Muscle of arm (tissue), 12 donors: Measurements from ENCODE around the gene CCNF. TPM values are rescaled to one million over a fixed set of nuclear protein-coding genes. Genes with fewer than 3 reads are reported as not detected.

Experiments used
- DNase-seq: peaks from one replicate; pipeline ENCODE4 v3.0.0-alpha.2; 2013
- polyA plus RNA-seq, 12 donors: library from polyadenylated mRNA; unstranded; fragments of 120-200 nt; gene quantifications; one replicate each; pipeline ENCODE4 v1.2.1, GENCODE V29; 2013; ENCODE audit not compliant: insufficient read length in 12 of 12

CCNF gene
- polyA plus RNA-seq, 12 donors = 3.3 to 9.5 (median 6.5) TPM; not detected in 1

GRCh38 chr16:2484898-2485508, 55.8 kb downstream of the CCNF start:
- DNase-seq = no peak

DNA sequence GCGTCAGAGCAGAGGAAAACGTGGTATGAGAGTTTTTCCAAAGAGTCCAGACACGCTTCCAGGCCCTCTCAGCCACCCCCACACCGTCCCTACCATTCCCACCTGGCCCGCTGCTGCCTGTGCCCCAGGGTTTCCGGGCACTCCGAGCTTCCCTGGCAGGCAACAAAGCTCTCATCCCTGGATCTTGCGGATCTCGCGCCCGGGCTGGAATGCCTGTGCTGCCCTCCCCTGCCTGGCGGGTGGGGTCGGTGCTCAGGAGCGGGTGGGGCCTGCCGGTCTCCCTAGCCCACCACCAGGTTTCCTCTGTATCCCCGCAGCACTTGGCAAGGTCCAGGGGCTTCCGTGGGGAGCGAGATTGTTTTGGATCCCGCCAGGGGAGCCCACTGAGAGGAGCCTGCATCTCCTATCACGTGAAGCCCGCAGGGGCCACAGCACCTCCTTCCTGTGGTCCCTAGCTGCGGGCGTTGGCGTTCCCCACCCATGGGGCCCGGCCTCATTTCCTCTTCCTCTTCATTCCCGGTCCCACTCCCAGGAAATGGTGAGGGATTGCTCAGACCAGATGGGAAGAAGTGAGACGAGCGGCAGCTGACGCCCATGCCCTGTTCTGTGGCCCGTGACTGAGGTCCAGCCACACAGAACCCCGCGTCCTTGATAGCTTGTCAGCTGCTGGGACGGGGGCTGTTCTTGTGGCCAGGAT, 56.7 kb downstream of the CCNF start:
- no peak for DNase-seq

DNA sequence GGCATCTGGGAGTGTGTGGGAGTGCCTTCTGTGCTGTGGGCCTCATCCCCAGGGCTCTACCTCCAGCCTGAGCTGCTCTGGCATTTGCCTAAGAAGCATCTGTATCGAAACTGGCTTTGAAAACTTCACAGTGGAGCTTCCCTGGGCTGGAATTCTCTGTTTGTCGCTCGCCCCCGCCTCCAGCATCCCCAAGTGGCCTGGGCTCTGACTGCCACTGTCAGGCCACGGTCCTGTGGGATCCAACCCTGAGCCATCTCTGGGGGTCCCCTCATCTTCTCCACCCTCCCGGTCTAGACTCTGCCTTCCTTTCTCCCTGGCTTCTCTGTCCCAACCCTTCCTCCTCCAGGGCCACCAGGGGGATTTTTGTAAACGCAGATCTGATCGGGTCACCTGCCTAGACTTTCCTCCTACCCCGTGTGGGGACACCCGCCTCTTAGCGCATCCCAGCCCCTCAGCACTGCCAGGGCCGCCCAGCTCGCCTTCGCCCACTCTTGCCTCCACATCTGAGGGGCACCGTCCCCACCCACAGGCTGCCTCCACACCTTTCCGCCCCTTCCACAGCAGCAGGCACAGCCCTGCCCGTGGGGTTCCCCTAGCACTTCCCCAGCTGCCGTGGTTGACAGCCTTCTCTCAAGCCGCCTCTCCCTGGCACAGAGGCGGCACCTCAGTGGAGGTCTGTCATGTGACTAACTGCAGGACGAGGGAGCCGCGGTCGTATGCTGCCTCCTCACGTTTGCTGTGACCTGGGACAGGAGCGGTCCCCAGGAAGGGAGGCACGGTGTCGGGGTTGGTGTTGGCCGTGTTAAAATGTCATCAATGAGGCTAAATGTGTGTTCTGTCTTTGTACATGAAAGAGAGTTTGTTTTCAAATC, 57.6 kb downstream of the CCNF start:
- no peak for DNase-seq

- DNase-seq = no peak
These were observed 58.2 kb downstream of the CCNF start for GRCh38 chr16:2487517-2487842.

GRCh38 chr16:2487903-2488531, 58.8 kb downstream of the CCNF start:
- DNase-seq = no peak

- DNase-seq = no peak
These were observed 60.3 kb downstream of the CCNF start for GRCh38 chr16:2489581-2489980.

GRCh38 chr16:2490190-2491105, 61.2 kb downstream of the CCNF start:
- no peak for DNase-seq

DNA sequence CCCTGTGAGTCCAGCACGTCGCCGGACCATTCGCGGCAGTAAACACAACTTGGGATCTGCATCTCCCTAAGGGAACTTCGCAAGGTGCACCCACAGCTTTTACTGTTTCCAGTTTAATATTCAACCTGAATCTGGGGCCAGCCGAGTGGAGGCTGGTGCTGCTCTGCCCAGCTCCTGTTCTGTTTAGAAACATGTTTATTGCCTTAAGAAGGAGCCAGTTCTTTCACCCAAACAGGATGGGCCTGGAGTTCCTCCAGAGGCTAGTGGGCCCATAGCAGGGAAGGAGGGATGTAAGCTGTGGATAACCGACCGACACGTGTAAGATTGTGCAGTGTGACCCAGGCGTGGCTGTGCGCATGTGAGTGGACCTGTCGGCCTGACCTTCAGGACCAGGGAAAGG, 63.0 kb downstream of the CCNF start:
- DNase-seq = no peak

GRCh38 chr16:2493605-2494004, 64.4 kb downstream of the CCNF start:
- DNase-seq = no peak

GRCh38 chr16:2494616-2495015, 65.4 kb downstream of the CCNF start:
- DNase-seq = no peak

DNA sequence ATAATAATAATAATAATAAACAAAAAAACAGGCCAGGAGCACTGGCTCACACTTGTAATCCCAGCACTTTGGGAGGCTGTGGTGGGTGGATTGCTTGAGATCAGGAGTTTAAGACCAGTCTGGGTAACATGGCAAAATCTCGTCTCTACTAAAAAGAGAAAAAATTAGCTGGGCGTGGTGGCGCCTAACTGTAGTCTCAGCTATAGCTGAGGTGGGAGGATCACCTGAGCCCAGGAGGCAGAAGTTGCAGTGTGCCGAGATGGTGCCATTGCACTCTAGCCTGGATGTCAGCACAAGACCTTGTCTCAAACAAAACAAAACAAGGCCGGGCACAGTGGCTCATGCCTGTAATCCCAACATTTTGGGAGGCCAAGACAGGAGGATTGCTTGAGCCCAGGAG, 65.8 kb downstream of the CCNF start:
- DNase-seq = no peak

DNA sequence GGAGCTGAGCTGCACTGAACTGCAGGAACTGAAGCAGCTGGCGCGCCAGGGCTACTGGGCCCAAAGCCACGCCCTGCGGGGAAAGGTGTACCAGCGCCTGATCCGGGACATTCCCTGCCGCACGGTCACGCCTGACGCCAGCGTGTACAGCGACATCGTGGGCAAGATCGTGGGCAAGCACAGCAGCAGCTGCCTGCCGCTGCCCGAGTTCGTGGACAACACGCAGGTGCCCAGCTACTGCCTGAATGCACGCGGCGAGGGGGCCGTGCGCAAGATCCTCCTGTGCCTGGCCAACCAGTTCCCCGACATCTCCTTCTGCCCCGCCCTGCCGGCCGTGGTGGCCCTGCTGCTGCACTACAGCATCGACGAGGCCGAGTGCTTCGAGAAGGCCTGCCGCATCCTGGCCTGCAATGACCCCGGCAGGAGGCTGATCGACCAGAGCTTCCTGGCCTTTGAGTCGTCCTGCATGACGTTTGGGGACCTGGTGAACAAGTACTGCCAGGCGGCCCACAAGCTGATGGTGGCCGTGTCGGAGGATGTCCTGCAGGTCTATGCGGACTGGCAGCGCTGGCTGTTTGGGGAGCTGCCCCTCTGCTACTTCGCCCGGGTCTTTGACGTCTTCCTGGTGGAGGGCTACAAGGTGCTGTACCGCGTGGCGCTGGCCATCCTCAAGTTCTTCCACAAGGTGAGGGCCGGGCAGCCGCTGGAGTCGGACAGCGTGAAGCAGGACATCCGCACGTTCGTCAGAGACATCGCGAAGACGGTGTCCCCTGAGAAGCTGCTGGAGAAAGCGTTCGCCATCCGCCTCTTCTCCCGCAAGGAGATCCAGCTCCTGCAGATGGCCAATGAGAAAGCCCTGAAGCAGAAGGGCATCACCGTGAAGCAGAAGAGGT, 67.2 kb downstream of the CCNF start:
- DNase-seq = no peak

DNA sequence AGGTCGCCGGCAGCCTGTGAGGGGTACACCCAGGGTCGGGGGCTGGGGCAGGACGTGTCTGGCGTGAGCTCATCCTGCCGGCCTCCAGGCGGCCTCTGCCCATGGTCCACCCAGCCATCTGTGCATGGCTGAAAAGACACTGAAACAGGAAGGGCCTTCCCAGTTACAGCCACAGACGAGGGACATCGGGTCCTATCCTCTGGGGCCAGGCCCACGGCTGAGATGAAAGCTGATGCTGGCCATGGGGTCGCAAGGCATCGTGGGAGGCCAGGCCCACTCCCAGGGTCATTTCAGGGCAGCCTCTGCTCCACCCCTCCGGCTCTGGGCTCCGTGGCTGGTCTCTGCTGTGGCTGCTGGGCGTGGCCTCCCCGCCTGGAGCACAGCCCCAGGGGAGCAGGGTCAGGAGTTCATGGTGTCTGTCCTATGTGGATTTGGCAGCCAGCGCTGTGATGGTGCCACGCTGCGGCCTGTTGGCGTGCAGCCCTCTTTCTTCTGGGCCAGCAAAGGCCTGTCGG, 67.9 kb downstream of the CCNF start:
- DNase-seq = no peak

- no peak for DNase-seq
These were observed 68.6 kb downstream of the CCNF start for GRCh38 chr16:2497695-2498484.

GRCh38 chr16:2498531-2499253, 69.4 kb downstream of the CCNF start:
- DNase-seq = no peak

GRCh38 chr16:2499454-2499853, 70.2 kb downstream of the CCNF start:
- DNase-seq = no peak

GRCh38 chr16:2499890-2500429, 70.7 kb downstream of the CCNF start:
- no peak for DNase-seq

- no peak for DNase-seq
These were observed 71.2 kb downstream of the CCNF start for GRCh38 chr16:2500430-2500917.
